Fibroblast of lung (primary cell): Measurements from ENCODE around the gene PIGR.

Source experiments
- CTCF ChIP-seq, 2 donors: IDR thresholded peaks in 1 of 2; conservative IDR thresholded peaks in 1 of 2; 1 replicate in 1 of 2; 2 replicates in 1 of 2; pipeline ENCODE4 v1.5.1; 2011 to 2012; ENCODE audit warnings: low read length in 2 of 2, control low read depth in 1 of 2, inconsistent platforms in 1 of 2, low read depth in 1 of 2, mild to moderate bottlenecking in 1 of 2
- EZH2 ChIP-seq: IDR thresholded peaks from 2 replicates; pipeline ENCODE4 v1.5.1; 2012; ENCODE audit warnings: low read length, control low read depth, mild to moderate bottlenecking; ENCODE audit errors: missing control alignments

DNA sequence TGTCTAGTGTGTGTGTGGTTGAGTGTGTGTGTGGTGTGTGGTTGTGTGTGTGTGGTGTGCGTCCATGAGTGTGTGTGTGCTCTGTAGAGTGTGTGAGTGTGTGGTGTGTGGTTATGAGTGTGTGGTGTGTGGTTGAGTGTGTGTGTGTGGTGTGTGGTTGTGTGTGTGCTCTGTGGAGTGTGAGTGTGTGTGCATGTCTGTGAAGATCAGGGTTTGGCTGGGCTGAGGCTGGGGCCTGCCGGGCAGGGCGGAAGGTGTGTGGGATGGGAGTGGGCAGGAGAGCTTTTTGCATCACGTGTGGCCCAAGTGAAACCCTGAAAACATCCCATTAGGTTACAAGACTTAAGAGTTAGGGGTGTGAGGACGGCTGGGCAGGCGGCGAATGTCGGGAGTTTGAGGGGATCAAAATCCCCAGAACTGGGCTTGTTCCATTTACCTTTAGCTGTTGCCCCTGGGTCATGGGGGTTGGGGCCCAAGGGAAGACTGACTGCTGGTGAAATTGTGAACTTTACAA is 21.6 kb downstream of the PIGR start:
- TF ChIP-seq CTCF (conservative IDR thresholded peaks at IDR 0.05 in 1 of 2, IDR thresholded peaks at IDR 0.05 in 1 of 2; ENCODE audit: low read depth in 1 of 2, low read length in 2 of 2) (no peak), EZH2 (no peak)
